Endothelial cell (in vitro differentiated cells): ENCODE data around the gene ADAMTS16. TPM values are rescaled to one million over a fixed set of nuclear protein-coding genes. Genes with fewer than 3 reads are reported as not detected.

Source experiments
- DNase-seq: peaks from one replicate; pipeline ENCODE4 v3.0.0; 2021; ENCODE audit warnings: low spot score
- H3K27ac Mint-ChIP-seq: one replicate; pipeline ENCODE4 v1.8.0; 2021; ENCODE audit warnings: mixed read lengths, inconsistent platforms; ENCODE audit not compliant: unreplicated experiment
- H3K27me3 Mint-ChIP-seq: one replicate; pipeline ENCODE4 v1.8.0; 2021; ENCODE audit warnings: mild to moderate bottlenecking, moderate library complexity, mixed read lengths, inconsistent platforms; ENCODE audit not compliant: unreplicated experiment
- H3K36me3 Mint-ChIP-seq: one replicate; pipeline ENCODE4 v1.8.0; 2021; ENCODE audit warnings: mild to moderate bottlenecking, low read depth, mixed read lengths, inconsistent platforms; ENCODE audit not compliant: unreplicated experiment
- H3K4me1 Mint-ChIP-seq: one replicate; pipeline ENCODE4 v1.8.0; 2021; ENCODE audit warnings: mild to moderate bottlenecking, mixed read lengths, inconsistent platforms; ENCODE audit not compliant: unreplicated experiment
- H3K4me3 Mint-ChIP-seq: one replicate; pipeline ENCODE4 v1.8.0; 2021; ENCODE audit warnings: mild to moderate bottlenecking, mixed read lengths, inconsistent platforms; ENCODE audit not compliant: unreplicated experiment
- H3K9me3 Mint-ChIP-seq: one replicate; pipeline ENCODE4 v1.8.0; 2021; ENCODE audit warnings: mixed read lengths, inconsistent platforms; ENCODE audit not compliant: unreplicated experiment
- total RNA-seq: library from RNA; stranded (reverse); fragmentation: NEBNext Ultra II Directional; extraction: Animal tissue kit (Norgen Biotek cat#: 25700); gene quantifications from one replicate; pipeline ENCODE4 v1.2.1, GENCODE V29; 2021; ENCODE audit not compliant: unreplicated experiment
- TF ChIP-seq, protein P1 (sequence below): fragments of 200-600 bp; sonication (generic); IDR thresholded peaks from one replicate; pipeline ENCODE4 v1.5.0; 2021; ENCODE audit warnings: antibody characterized with exemption; ENCODE audit not compliant: unreplicated experiment

Gene ADAMTS16
- total RNA-seq, 1 donor from 2014 or later: 27.8 TPM

DNA sequence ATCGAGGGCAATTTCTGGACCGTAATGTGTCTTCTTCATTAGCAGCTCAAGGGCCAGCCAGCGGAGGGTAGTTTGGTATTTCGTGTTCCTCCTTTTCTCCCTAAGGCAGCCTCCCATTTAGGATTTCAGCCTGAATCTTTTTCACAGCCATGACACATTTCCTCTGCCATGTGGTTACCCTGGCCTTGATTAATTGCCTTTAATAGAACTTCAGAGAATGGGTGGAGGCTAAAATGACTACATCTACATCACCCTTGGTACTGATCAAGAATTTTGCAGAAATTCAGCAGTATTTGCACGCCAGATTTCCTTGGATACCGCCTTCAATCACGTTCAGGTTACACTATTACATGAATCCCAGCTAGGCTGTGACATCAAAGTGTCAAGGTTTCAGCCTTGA is 58.0 kb downstream of the ADAMTS16 start:
- H3K27ac Mint-ChIP-seq: no peak overlapping the region
- no peak for DNase-seq
- no peaks in the 10 kb centered on the region for H3K9me3 Mint-ChIP-seq
- peaks cover 5% of the 10 kb centered on the region for H3K4me1 Mint-ChIP-seq
- H3K36me3 Mint-ChIP-seq: peaks cover 3% of the 10 kb centered on the region
- no peaks in the 10 kb centered on the region for H3K27me3 Mint-ChIP-seq
- TF ChIP-seq, protein P1, sequence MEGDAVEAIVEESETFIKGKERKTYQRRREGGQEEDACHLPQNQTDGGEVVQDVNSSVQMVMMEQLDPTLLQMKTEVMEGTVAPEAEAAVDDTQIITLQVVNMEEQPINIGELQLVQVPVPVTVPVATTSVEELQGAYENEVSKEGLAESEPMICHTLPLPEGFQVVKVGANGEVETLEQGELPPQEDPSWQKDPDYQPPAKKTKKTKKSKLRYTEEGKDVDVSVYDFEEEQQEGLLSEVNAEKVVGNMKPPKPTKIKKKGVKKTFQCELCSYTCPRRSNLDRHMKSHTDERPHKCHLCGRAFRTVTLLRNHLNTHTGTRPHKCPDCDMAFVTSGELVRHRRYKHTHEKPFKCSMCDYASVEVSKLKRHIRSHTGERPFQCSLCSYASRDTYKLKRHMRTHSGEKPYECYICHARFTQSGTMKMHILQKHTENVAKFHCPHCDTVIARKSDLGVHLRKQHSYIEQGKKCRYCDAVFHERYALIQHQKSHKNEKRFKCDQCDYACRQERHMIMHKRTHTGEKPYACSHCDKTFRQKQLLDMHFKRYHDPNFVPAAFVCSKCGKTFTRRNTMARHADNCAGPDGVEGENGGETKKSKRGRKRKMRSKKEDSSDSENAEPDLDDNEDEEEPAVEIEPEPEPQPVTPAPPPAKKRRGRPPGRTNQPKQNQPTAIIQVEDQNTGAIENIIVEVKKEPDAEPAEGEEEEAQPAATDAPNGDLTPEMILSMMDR: no peak
- H3K4me3 Mint-ChIP-seq: no peak overlapping the region

DNA sequence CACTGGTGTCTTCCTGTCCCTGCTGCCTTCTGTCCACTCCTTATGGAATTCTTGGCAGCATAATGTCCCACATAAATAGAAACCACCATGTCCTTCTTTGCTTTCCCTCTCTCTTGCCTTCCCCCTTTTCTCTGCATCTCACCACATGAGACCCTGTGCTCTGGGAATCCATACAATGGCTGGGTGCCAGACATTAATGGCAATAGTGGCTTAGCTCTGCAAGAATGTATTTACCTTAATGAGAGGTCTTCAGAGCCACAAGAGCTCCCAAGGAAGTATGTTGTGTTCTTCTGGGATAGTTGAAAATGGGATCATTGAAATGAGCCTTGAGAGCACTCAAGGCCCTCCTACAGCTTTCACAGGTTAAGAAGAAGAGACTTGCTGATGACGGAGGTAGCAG is 58.7 kb downstream of the ADAMTS16 start:
- no peak for DNase-seq
- Mint-ChIP-seq H3K36me3 (peaks cover 3% of the 10 kb centered on the region), H3K4me3 (no peak overlapping the region), H3K27me3 (no peaks in the 10 kb centered on the region), H3K4me1 (peaks cover 5% of the 10 kb centered on the region), H3K27ac (no peak overlapping the region), H3K9me3 (no peaks in the 10 kb centered on the region)
- TF ChIP-seq, protein P1: no peak

DNA sequence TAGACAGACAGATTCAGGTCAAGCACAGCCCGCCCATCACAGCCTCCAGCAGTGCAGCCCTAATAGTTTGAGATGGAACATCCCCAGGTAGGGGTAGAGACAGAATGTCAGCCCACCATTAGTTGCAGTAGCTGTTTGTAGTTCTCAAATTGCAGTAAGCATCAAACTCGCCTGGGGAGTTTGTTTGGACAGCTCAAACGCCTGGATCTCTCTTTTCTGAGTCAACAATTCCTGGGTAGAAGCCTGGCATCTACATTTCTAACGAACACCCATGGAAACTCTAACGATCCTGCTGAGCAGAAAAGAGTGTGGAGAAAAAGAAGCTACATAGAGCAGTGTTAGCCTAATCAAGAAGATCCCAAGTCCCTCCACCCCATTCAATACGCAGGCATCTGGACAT is 59.4 kb downstream of the ADAMTS16 start:
- H3K4me1 Mint-ChIP-seq: peaks cover 5% of the 10 kb centered on the region
- H3K27ac Mint-ChIP-seq: no peak overlapping the region
- DNase-seq: no peak
- TF ChIP-seq, protein P1: no peak
- H3K27me3 Mint-ChIP-seq: no peaks in the 10 kb centered on the region
- H3K36me3 Mint-ChIP-seq: peaks cover 3% of the 10 kb centered on the region
- no peak overlapping the region for H3K4me3 Mint-ChIP-seq
- H3K9me3 Mint-ChIP-seq: no peaks in the 10 kb centered on the region

DNA sequence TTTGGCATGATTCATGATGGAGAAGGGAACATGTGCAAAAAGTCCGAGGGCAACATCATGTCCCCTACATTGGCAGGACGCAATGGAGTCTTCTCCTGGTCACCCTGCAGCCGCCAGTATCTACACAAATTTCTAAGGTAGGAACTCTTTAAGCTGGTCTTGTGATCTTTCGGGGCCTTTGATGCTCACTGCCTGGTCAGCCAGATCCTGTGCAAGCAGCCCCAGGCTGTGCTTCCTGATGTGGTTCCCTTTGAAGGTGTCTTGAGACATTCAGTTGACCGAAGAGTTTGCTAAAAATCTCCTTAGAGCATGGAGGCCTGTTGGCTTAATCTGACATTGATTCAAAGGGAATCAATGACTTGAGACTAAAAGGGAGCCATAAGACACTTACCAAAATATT is 60.0 kb downstream of the ADAMTS16 start:
- H3K36me3 Mint-ChIP-seq: peaks cover 3% of the 10 kb centered on the region
- H3K4me1 Mint-ChIP-seq: peaks cover 5% of the 10 kb centered on the region
- TF ChIP-seq, protein P1: no peak
- no peaks in the 10 kb centered on the region for H3K27me3 Mint-ChIP-seq
- H3K9me3 Mint-ChIP-seq: no peaks in the 10 kb centered on the region
- H3K27ac Mint-ChIP-seq: no peak overlapping the region
- DNase-seq: no peak
- H3K4me3 Mint-ChIP-seq: no peak overlapping the region

DNA sequence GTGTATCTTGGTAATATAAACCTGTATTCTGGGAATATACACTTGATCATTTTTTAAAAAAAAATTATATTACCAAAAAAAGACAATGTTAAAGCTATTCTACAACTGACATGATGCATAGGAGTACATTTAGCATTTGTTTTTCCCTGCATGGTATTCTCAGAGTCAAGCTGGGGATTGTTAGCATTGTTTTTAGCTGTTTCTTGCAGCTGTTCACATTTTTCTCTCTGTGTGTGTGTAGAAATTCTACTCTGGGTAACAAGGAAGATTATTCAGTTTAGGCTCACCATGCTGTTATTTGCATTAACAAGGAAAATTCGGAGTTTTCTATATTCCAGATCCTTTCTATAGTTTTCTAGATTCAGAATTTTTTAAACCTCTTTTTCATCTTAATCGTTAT is 62.2 kb downstream of the ADAMTS16 start:
- H3K36me3 Mint-ChIP-seq: peaks cover 3% of the 10 kb centered on the region

More for the DNA sequence above, 62.2 kb downstream of the ADAMTS16 start:
- Mint-ChIP-seq H3K4me3 (no peak overlapping the region), H3K27ac (no peak overlapping the region), H3K4me1 (no peaks in the 10 kb centered on the region), H3K27me3 (peaks cover 2% of the 10 kb centered on the region), H3K9me3 (no peaks in the 10 kb centered on the region)
- DNase-seq: no peak
- TF ChIP-seq, protein P1: no peak
